ENCODE measurements around the gene ACP7.

DNA sequence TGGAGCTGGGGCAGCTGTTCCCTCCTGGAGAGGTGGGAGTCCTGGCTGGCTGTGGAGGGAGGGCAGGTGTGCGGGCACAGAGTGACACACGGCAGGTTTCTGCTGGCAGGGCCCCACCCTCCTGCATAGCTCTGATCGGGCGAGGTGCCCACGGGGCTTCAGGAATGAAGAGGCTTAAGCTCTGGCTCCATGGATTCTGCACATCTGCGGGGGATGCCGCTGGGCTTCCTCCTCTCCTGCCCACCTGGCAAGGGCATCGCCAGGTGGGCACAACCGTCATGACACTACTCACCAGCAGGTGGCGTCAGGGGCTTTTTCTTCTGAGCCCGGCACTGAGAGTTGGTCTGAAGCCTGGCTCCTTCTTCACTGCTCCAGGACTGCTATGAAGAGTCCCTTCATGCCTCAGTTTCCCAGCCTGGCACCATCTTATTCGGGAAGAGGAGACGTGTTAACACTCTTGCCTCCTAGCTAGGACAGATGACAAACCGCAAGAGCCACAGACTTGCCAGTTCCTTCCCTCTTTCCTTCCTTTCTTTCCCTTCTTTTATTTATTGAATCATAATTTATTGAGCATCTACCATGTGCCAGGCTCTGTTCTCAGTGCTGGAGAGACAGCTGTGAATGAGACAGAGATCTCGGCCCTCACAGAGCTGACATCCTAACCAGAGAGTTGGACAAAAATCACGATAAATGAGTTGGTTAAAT lies 26.2 kb downstream of the ACP7 start:
- TF ChIP-seq GATA2 (IDR thresholded peaks at IDR 0.05; ENCODE audit: low read depth, low read length) (no peak), GATA3 (IDR thresholded peaks at IDR 0.05; ENCODE audit: low read depth, low read length) (no peak)
